ENCODE data around the gene KCNJ5.

GRCh38 chr11:128936606-128937251, 45.6 kb downstream of the KCNJ5 start:
- TF ChIP-seq POLR2A (IDR thresholded peaks at IDR 0.05) = no peak
- TF ChIP-seq POLR2AphosphoS5 (IDR thresholded peaks at IDR 0.05; ENCODE audit: insufficient read depth in 1 of 2, low read depth in 1 of 2) = no peak
- TF ChIP-seq, protein P1, sequence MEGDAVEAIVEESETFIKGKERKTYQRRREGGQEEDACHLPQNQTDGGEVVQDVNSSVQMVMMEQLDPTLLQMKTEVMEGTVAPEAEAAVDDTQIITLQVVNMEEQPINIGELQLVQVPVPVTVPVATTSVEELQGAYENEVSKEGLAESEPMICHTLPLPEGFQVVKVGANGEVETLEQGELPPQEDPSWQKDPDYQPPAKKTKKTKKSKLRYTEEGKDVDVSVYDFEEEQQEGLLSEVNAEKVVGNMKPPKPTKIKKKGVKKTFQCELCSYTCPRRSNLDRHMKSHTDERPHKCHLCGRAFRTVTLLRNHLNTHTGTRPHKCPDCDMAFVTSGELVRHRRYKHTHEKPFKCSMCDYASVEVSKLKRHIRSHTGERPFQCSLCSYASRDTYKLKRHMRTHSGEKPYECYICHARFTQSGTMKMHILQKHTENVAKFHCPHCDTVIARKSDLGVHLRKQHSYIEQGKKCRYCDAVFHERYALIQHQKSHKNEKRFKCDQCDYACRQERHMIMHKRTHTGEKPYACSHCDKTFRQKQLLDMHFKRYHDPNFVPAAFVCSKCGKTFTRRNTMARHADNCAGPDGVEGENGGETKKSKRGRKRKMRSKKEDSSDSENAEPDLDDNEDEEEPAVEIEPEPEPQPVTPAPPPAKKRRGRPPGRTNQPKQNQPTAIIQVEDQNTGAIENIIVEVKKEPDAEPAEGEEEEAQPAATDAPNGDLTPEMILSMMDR (IDR thresholded peaks at IDR 0.05) = no peak

Measured in vagina (tissue), 2 donors.